Nephron (organoid): ENCODE results near the gene NDUFAF2.

Source experiments
- H3K27ac Mint-ChIP-seq, 3 experiments: 2 replicates each; pipeline ENCODE4 v1.8.0; 2020; ENCODE audit warnings: mixed read lengths in 3 of 3, mild to moderate bottlenecking in 2 of 3, moderate library complexity in 1 of 3
- H3K27me3 Mint-ChIP-seq: 2 replicates; pipeline ENCODE4 v1.8.0; 2021; ENCODE audit warnings: low read depth, mild to moderate bottlenecking, moderate library complexity, mixed read lengths
- H3K36me3 Mint-ChIP-seq: 2 replicates; pipeline ENCODE4 v1.8.0; 2020; ENCODE audit warnings: low read depth, mixed read lengths
- H3K4me1 Mint-ChIP-seq: 2 replicates; pipeline ENCODE4 v1.8.0; 2020; ENCODE audit warnings: mixed read lengths
- H3K4me3 Mint-ChIP-seq, 3 experiments: 2 replicates each; pipeline ENCODE4 v1.8.0; 2020; ENCODE audit warnings: mild to moderate bottlenecking in 3 of 3, mixed read lengths in 3 of 3, moderate library complexity in 2 of 3
- H3K9me3 Mint-ChIP-seq: 2 replicates; pipeline ENCODE4 v1.8.0; 2020; ENCODE audit warnings: mixed read lengths
- CTCF ChIP-seq, 3 experiments: fragments of 200-600 bp; sonication (generic); IDR thresholded peaks; one replicate each; pipeline ENCODE4 v1.5.0; 2021; ENCODE audit warnings: antibody characterized with exemption in 3 of 3; ENCODE audit not compliant: unreplicated experiment in 3 of 3

NDUFAF2 gene

GRCh38 chr5:61114441-61114840 lies 169.4 kb downstream of the NDUFAF2 start:
- Mint-ChIP-seq H3K4me1 (no peaks in the 10 kb centered on the region), H3K36me3 (peaks cover 4% of the 10 kb centered on the region), H3K4me3 (no peak overlapping the region), H3K27me3 (no peaks in the 10 kb centered on the region), H3K27ac (no peak overlapping the region), H3K9me3 (peaks cover 12% of the 10 kb centered on the region)
- no peak for TF ChIP-seq CTCF (IDR thresholded peaks at IDR 0.05; ENCODE audit: unreplicated experiment in 3 of 3)

DNA sequence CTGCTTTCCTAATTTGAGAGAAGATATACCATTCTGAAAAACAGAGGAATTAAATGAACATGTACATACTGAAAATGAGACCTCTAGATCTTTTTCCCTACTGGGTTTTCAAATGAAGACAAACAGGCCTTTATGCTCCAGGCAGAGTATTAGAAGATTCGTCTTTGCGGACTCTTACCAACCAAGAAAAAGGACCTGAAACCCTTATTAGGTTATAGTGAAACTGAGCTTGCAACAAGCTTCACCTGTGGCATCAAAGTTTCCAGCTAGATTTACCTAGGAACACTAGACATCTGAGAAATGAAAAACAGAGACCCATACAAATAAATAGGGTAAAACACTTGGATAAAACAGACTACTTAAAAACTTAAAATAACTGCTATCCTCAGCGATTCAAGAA lies 171.0 kb downstream of the NDUFAF2 start:
- Mint-ChIP-seq H3K27me3 (no peaks in the 10 kb centered on the region), H3K9me3 (peaks cover 12% of the 10 kb centered on the region), H3K4me3 (no peak overlapping the region), H3K4me1 (no peaks in the 10 kb centered on the region), H3K36me3 (peaks cover 4% of the 10 kb centered on the region), H3K27ac (no peak overlapping the region)
- no peak for TF ChIP-seq CTCF (IDR thresholded peaks at IDR 0.05; ENCODE audit: unreplicated experiment in 3 of 3)

GRCh38 chr5:61119066-61119465 lies 174.1 kb downstream of the NDUFAF2 start:
- no peaks in the 10 kb centered on the region for H3K4me1 Mint-ChIP-seq
- no peak overlapping the region for H3K27ac Mint-ChIP-seq
- no peaks in the 10 kb centered on the region for H3K36me3 Mint-ChIP-seq
- no peak overlapping the region for H3K4me3 Mint-ChIP-seq
- H3K9me3 Mint-ChIP-seq = peaks cover 3% of the 10 kb centered on the region
- TF ChIP-seq CTCF (IDR thresholded peaks at IDR 0.05; ENCODE audit: unreplicated experiment in 3 of 3) = no peak
- no peaks in the 10 kb centered on the region for H3K27me3 Mint-ChIP-seq

DNA sequence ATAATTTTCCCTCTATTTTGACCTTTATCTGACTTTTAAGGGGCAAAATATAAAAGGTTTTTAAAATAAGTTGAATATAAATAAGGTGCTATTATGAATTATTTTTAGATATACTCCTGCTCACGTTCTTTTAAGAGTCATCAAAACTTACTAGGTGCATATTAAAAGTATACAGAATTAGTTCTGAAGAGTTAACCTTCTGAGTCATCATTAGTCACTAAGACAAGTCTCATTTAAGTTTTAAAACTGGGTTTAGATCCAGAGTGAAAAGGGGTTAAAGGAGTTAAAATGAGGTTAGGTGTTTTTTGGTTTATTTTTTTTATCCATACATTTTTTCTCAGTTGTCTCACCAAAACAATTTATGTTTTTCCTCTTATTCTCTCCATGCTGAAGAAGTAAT lies 175.5 kb downstream of the NDUFAF2 start:
- no peaks in the 10 kb centered on the region for H3K27me3 Mint-ChIP-seq
- H3K9me3 Mint-ChIP-seq = no peaks in the 10 kb centered on the region
- no peak overlapping the region for H3K27ac Mint-ChIP-seq
- H3K4me3 Mint-ChIP-seq = no peak overlapping the region
- no peak for TF ChIP-seq CTCF (IDR thresholded peaks at IDR 0.05; ENCODE audit: unreplicated experiment in 3 of 3)
- no peaks in the 10 kb centered on the region for H3K36me3 Mint-ChIP-seq
- no peaks in the 10 kb centered on the region for H3K4me1 Mint-ChIP-seq

GRCh38 chr5:61123145-61123544 lies 178.1 kb downstream of the NDUFAF2 start:
- TF ChIP-seq CTCF (IDR thresholded peaks at IDR 0.05; ENCODE audit: unreplicated experiment in 3 of 3) = no peak
- Mint-ChIP-seq H3K4me1 (no peaks in the 10 kb centered on the region), H3K27ac (no peak overlapping the region), H3K4me3 (no peak overlapping the region), H3K36me3 (peaks cover 7% of the 10 kb centered on the region), H3K9me3 (peaks cover 3% of the 10 kb centered on the region), H3K27me3 (no peaks in the 10 kb centered on the region)

GRCh38 chr5:61130289-61130688 lies 185.3 kb downstream of the NDUFAF2 start:
- no peak for TF ChIP-seq CTCF (IDR thresholded peaks at IDR 0.05; ENCODE audit: unreplicated experiment in 3 of 3)
- no peaks in the 10 kb centered on the region for H3K4me1 Mint-ChIP-seq
- peaks cover 7% of the 10 kb centered on the region for H3K36me3 Mint-ChIP-seq
- no peak overlapping the region for H3K4me3 Mint-ChIP-seq
- H3K27me3 Mint-ChIP-seq = no peaks in the 10 kb centered on the region
- H3K9me3 Mint-ChIP-seq = peaks cover 3% of the 10 kb centered on the region
- H3K27ac Mint-ChIP-seq = no peak overlapping the region
